ENCODE measurements around the gene NOG.

DNA sequence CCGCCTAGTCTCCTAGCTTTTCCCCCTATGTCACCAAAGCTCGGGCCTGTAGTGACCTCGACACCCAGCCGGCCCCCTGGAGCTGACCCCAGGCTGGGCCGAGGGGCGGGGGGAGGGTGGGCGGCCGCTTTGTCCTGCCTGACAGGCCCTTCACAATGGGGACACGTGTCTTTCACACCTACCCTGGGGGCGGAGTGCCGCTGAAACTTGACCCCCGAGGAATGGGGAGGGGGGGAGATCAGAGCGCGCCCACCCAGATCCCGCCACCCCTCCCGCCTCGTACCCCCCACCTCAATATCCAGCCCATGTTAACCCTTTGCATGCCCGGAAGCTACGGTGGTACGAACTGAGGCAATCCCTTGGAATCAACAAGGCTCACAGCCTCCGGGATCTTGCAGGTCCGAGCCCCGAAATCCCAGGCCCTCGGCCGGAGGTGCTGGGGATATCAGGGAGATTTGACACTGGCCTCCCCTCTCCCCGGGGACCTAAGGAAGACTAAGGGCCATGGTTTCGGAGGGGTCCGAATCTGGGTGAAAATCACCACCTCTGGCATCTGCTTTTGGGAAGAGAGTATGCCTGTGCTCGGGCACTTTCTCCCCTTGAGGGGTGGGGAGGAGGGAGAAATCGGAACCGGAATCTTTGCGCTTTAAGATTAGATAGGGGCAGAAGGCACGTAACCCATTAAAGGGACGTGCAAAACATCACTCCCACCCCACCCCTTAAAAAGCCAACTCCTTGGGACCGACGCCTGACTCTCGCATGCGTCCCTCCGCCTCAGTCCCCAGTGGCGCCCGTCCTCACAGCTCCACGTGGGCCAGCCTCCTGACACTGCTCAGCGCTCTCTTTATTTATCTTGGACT, 2.6 kb downstream of the NOG start:
- TF ChIP-seq POLR2A (IDR thresholded peaks at IDR 0.05): no peak
- TF ChIP-seq CTCF (IDR thresholded peaks at IDR 0.05): no peak
- no peak for TF ChIP-seq POLR2AphosphoS5 (IDR thresholded peaks at IDR 0.05)
- TF ChIP-seq EP300 (IDR thresholded peaks at IDR 0.05): no peak

All from suprapubic skin (tissue), 4 donors.